Esophagus squamous epithelium (tissue), 5 donors: ENCODE measurements around the gene ADIPOR2. TPM values are rescaled to one million over a fixed set of nuclear protein-coding genes. Genes with fewer than 3 reads are reported as not detected.

ENCODE experiments used
- DNase-seq: peaks from one replicate; lab custom pipeline; 2025; lab: John Stamatoyannopoulos, UW
- H3K27ac ChIP-seq, 4 donors: fragments of 200-600 bp; sonication (generic); one replicate each; pipeline ENCODE4 v1.5.1; 2016 to 2019; ENCODE audit warnings: mild to moderate bottlenecking in 1 of 4
- H3K27me3 ChIP-seq, 4 donors: fragments of 200-600 bp; sonication (generic); 1 replicate in 3 of 4; 2 replicates in 1 of 4; pipeline versions ENCODE4 v1.5.1 to v1.6.0; 2017 to 2021; ENCODE audit warnings: antibody characterized with exemption in 1 of 4
- H3K36me3 ChIP-seq, 3 donors: fragments of 200-600 bp; sonication (generic); one replicate each; pipeline ENCODE4 v1.5.1; 2016 to 2019
- H3K4me1 ChIP-seq, 3 donors: fragments of 200-600 bp; sonication (generic); one replicate each; pipeline ENCODE4 v1.5.1; 2017 to 2019
- H3K4me3 ChIP-seq, 4 donors: fragments of 200-600 bp; sonication (generic); 1 replicate in 3 of 4; 2 replicates in 1 of 4; pipeline ENCODE4 v1.5.1; 2016 to 2019; ENCODE audit warnings: mild to moderate bottlenecking in 2 of 4, moderate library complexity in 1 of 4
- H3K9me3 ChIP-seq, 3 donors: fragments of 200-600 bp; sonication (generic); one replicate each; pipeline ENCODE4 v1.5.1; 2016 to 2019
- POLR2A ChIP-seq, 4 donors: fragments of 450-650 bp; IDR thresholded peaks; one replicate each; pipeline ENCODE4 v1.6.1; 2017; ENCODE audit warnings: antibody characterized with exemption in 4 of 4, mild to moderate bottlenecking in 4 of 4, moderate library complexity in 3 of 4
- WGBS, 2 donors: methylation state at CpG; one replicate each; pipeline ENCODE4 v1.1.5; 2018; 5-methylcytosine and 5-hydroxymethylcytosine counted together
- intact Hi-C: fragments of 100-400 bp; cut with DNase I; formaldehyde crosslinking; loops from one replicate; pipeline ENCODE4 v1.15.0; 2022
- total RNA-seq, 4 donors: library from RNA; depleted of rRNA; stranded (reverse); fragments of >200 nt; gene quantifications; one replicate each; pipeline ENCODE4 v1.1.0, GENCODE V29; 2016
- TF ChIP-seq, protein P1 (sequence below), 6 experiments: fragments of 450-650 bp in 4 of 6; fragments of 200-600 bp in 2 of 6; sonication (generic) in 2 of 6; IDR thresholded peaks; one replicate each; pipeline ENCODE4 v1.5.1; 2016 to 2019; ENCODE audit warnings: antibody characterized with exemption in 6 of 6, mild to moderate bottlenecking in 4 of 6, moderate library complexity in 4 of 6
- donor health status: DM: yes; HTN: yes; CAD: no.

ADIPOR2 gene
- total RNA-seq, 4 donors from 2014 or later, result 29.1 to 49.4 (median 31.1) TPM

DNA sequence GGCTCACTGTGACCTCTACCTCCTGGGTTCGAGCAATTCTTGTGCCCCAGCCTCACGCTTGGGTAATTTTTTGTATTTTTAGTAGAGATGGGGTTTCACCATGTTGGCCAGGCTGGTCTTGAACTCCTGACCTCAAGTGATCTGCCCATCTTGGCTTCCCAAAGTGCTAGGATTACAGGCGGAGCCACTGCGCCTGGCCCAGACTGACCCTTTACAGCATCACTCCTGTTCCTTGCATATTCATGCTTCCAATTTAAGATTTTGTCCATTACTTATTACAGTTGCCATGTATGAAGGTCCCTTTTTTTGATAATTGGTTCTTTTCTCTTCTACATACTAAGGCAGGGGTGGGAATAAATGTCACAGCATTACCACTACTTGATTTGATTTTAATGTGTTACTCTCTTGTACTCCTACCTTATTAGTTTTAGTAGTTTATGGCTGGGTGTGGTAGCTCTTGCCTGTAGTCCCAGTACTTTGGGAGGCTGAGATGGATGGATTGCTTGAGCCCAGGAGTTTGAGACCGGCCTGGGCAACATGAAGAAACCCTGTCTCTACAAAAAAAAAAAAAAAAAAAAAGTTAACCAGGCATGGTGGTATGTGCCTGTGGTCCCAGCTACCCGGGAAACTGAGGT is 46.9 kb downstream of the ADIPOR2 start:
- TF ChIP-seq, protein P1, sequence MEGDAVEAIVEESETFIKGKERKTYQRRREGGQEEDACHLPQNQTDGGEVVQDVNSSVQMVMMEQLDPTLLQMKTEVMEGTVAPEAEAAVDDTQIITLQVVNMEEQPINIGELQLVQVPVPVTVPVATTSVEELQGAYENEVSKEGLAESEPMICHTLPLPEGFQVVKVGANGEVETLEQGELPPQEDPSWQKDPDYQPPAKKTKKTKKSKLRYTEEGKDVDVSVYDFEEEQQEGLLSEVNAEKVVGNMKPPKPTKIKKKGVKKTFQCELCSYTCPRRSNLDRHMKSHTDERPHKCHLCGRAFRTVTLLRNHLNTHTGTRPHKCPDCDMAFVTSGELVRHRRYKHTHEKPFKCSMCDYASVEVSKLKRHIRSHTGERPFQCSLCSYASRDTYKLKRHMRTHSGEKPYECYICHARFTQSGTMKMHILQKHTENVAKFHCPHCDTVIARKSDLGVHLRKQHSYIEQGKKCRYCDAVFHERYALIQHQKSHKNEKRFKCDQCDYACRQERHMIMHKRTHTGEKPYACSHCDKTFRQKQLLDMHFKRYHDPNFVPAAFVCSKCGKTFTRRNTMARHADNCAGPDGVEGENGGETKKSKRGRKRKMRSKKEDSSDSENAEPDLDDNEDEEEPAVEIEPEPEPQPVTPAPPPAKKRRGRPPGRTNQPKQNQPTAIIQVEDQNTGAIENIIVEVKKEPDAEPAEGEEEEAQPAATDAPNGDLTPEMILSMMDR (IDR thresholded peaks at IDR 0.05), result no peak
- no peak for TF ChIP-seq POLR2A (IDR thresholded peaks at IDR 0.05)
- Histone ChIP-seq H3K27ac (no peak overlapping the region), H3K9me3 (no peaks in the 10 kb centered on the region), H3K4me1 (peaks cover 0 to 38% (median 15%) of the 10 kb centered on the region in 3 donors), H3K27me3 (no peaks in the 10 kb centered on the region), H3K4me3 (no peak overlapping the region), H3K36me3 (no peaks in the 10 kb centered on the region)
- 84 to 86% methylated on average over 6 of the region's 6 CpGs for WGBS, 2 donors
- intact Hi-C loops, result no loop called here
- DNase-seq, result no peak

GRCh38 chr12:1738446-1738845 is 47.6 kb downstream of the ADIPOR2 start:
- Histone ChIP-seq H3K4me3 (no peak overlapping the region), H3K36me3 (no peaks in the 10 kb centered on the region), H3K9me3 (no peaks in the 10 kb centered on the region), H3K27me3 (no peaks in the 10 kb centered on the region), H3K27ac (no peak overlapping the region), H3K4me1 (peaks cover 0 to 36% (median 15%) of the 10 kb centered on the region in 3 donors)
- intact Hi-C loops, result no loop called here
- DNase-seq, result no peak
- TF ChIP-seq, protein P1 (IDR thresholded peaks at IDR 0.05), result no peak
- TF ChIP-seq POLR2A (IDR thresholded peaks at IDR 0.05), result no peak

DNA sequence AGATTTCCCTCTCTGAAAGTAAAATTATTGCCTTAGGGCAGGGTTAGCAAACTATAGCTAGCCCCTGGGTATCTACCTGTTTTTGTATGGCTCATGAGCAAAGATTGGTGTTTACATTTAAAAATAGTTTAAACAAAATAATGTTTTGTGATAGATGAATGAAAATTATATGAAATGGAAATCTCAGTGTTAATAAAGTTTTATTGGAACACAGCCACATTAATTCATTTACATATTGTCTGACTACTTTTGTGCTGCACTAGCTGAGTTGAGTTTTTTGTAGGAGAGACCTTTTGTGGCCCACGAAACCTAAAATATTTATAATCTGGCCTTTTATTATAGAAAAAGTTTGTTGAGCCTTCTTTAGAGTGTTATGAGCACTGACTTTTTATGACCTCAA is 48.5 kb downstream of the ADIPOR2 start:
- no peak for DNase-seq
- no peak for TF ChIP-seq POLR2A (IDR thresholded peaks at IDR 0.05)
- TF ChIP-seq, protein P1 (IDR thresholded peaks at IDR 0.05), result no peak
- H3K27me3 ChIP-seq, result no peaks in the 10 kb centered on the region
- no peaks in the 10 kb centered on the region for H3K9me3 ChIP-seq
- H3K36me3 ChIP-seq, result no peaks in the 10 kb centered on the region
- no peak overlapping the region for H3K4me3 ChIP-seq
- no peak overlapping the region for H3K27ac ChIP-seq
- peaks cover 0 to 36% (median 15%) of the 10 kb centered on the region in 3 donors for H3K4me1 ChIP-seq
- intact Hi-C loops, result no loop called here
- 94 to 95% methylated on average over 1 of the region's 1 CpG for WGBS, 2 donors

DNA sequence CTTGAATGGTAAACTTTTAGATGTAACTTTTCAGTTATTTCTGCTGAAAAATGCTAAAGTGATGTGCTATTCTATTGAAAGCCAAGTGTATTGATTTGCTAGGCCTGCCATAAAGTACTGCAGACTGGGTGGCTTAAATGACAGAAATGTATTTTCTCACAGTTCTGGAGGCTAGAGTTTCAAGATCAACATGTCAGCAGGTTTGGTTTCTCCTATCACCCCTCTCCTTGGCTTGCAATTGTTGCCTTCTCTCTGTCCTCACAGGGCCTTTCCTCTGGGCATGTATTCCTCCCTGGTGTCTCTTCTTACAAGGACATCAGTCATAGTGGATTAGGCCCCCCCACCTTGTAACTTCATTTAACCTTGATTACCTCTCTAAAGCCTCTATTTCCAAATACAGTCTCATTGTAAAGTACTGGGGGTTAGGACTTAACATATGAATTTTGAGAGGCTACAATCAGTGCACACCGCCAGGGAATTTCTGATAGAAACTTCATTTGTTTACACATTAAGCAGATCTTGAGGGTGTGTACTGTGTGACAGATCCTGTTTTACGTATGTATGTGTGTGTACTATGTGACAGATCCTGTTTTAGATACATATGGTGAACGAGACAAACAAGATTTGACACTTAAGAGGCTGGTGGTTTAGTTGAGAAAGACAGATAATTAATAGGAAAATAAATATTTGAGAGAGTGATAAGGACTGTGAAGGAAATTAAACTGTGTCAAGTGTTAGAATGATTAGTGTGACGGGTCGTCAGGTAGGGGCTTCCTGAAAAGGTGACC is 49.5 kb downstream of the ADIPOR2 start:
- TF ChIP-seq, protein P1 (IDR thresholded peaks at IDR 0.05), result no peak
- no peak for TF ChIP-seq POLR2A (IDR thresholded peaks at IDR 0.05)
- Histone ChIP-seq H3K36me3 (no peaks in the 10 kb centered on the region), H3K4me3 (no peak overlapping the region), H3K27me3 (no peaks in the 10 kb centered on the region), H3K9me3 (no peaks in the 10 kb centered on the region), H3K4me1 (peaks cover 0 to 36% (median 15%) of the 10 kb centered on the region in 3 donors), H3K27ac (peak overlapping the region in 3 of 4 donors; percentile 47 to 61 (median 58))
- 65 to 72% methylated on average over 5 of the region's 5 CpGs for WGBS, 2 donors
- intact Hi-C loops, result no loop called here
- no peak for DNase-seq
